Measurements from ENCODE around the gene ETV6. TPM values are rescaled to one million over a fixed set of nuclear protein-coding genes. Genes with fewer than 3 reads are reported as not detected.
"Not testable (repeated sequence)": the region's sequence is repeated elsewhere in the genome, so short reads cannot be mapped to it uniquely, and the experiment has no call there.

Gene ETV6
- total RNA-seq, 6 experiments from 2014 or later = 7.2 to 28.3 (median 11.0) TPM

- Histone ChIP-seq H3K9me3 (no peaks in the 10 kb centered on the region), H3K27ac (no peak overlapping the region), H3K27me3 (no peaks in the 10 kb centered on the region), H3K4me1 (no peaks in the 10 kb centered on the region), H3K36me3 (no peaks in the 10 kb centered on the region), H3K4me3 (no peak overlapping the region)
- TF ChIP-seq POLR2A (IDR thresholded peaks at IDR 0.05) (no peak), CTCF (IDR thresholded peaks at IDR 0.05) (no peak)
- ATAC-seq (no peak), DNase-seq (no peak)
- intact Hi-C loops (cut with DNase I) = no loop called here
- WGBS (ENCODE audit: insufficient coverage, low coverage, low lambda C conversion rate, missing lambda C conversion rate) = 62% methylated on average over 2 of the region's 3 CpGs
These were observed 254.7 kb downstream of the ETV6 start for GRCh38 chr12:11904124-11904523.

GRCh38 chr12:11905534-11905933 is 256.1 kb downstream of the ETV6 start:
- no peak for TF ChIP-seq CTCF (IDR thresholded peaks at IDR 0.05)
- TF ChIP-seq POLR2A (IDR thresholded peaks at IDR 0.05) = no peak
- intact Hi-C loops (cut with DNase I) = no loop called here
- ATAC-seq (no peak), DNase-seq (no peak)
- Histone ChIP-seq H3K36me3 (no peaks in the 10 kb centered on the region), H3K4me1 (no peaks in the 10 kb centered on the region), H3K4me3 (no peak overlapping the region), H3K9me3 (no peaks in the 10 kb centered on the region), H3K27ac (no peak overlapping the region), H3K27me3 (no peaks in the 10 kb centered on the region)

- Histone ChIP-seq H3K36me3 (no peaks in the 10 kb centered on the region), H3K9me3 (no peaks in the 10 kb centered on the region), H3K27ac (no peak overlapping the region), H3K27me3 (no peaks in the 10 kb centered on the region), H3K4me3 (no peak overlapping the region), H3K4me1 (no peaks in the 10 kb centered on the region)
- WGBS (ENCODE audit: insufficient coverage, low coverage, low lambda C conversion rate, missing lambda C conversion rate) = 60% methylated on average over 5 of the region's 5 CpGs
- intact Hi-C loops (cut with DNase I) = no loop called here
- DNase-seq (no peak), ATAC-seq (no peak)
- TF ChIP-seq POLR2A (IDR thresholded peaks at IDR 0.05) (no peak), CTCF (IDR thresholded peaks at IDR 0.05) (no peak)
These were observed 256.9 kb downstream of the ETV6 start for GRCh38 chr12:11906286-11906935.

GRCh38 chr12:11907625-11908024 is 258.2 kb downstream of the ETV6 start:
- no peak for DNase-seq
- Histone ChIP-seq H3K27me3 (no peaks in the 10 kb centered on the region), H3K9me3 (no peaks in the 10 kb centered on the region), H3K36me3 (no peaks in the 10 kb centered on the region), H3K27ac (no peak overlapping the region), H3K4me3 (no peak overlapping the region), H3K4me1 (no peaks in the 10 kb centered on the region)
- intact Hi-C loops (cut with DNase I) = no loop called here
- TF ChIP-seq CTCF (IDR thresholded peaks at IDR 0.05) (no peak), POLR2A (IDR thresholded peaks at IDR 0.05) (no peak)
- ATAC-seq = no peak

- H3K4me1 ChIP-seq; H3K27ac ChIP-seq; H3K27me3 ChIP-seq; H3K36me3 ChIP-seq; H3K9me3 ChIP-seq; ATAC-seq; DNase-seq; intact Hi-C loops (cut with DNase I); H3K4me3 ChIP-seq: not testable (repeated sequence)
- 39% methylated on average over 3 of the region's 9 CpGs for WGBS (ENCODE audit: insufficient coverage, low coverage, low lambda C conversion rate, missing lambda C conversion rate)
These were observed 259.9 kb downstream of the ETV6 start for GRCh38 chr12:11909406-11909805.

All from right lobe of liver (tissue), 6 donors.